ENCODE measurements around the gene APOBEC3A.
A peak's percentile ranks its signal among the peaks of the same experiment; 100 is the strongest.
"Not testable (repeated sequence)": the region's sequence is repeated elsewhere in the genome, so short reads cannot be mapped to it uniquely, and the experiment has no call there.

The APOBEC3A gene

DNA sequence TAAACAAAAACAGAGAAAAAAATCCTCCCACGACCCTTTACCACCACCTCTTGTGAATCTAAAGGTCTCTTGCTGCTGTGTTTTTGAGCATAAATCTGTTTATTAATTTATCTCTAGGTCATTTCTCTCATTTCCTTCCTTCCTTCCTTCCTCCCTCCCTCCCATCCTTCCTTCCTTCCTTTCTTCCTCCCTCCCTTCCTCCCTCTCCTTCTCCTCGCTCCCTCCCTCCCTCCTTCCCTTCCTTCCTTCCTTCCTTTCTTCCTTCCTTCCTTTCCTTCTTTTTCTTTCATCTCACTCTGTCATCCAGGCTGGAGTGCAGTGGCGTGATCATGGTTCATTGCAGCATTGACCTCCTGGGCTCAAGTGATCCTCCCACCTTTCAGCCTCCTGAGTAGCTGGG lies 13.5 kb upstream of the APOBEC3A start:
- DNase-seq = no peak

DNA sequence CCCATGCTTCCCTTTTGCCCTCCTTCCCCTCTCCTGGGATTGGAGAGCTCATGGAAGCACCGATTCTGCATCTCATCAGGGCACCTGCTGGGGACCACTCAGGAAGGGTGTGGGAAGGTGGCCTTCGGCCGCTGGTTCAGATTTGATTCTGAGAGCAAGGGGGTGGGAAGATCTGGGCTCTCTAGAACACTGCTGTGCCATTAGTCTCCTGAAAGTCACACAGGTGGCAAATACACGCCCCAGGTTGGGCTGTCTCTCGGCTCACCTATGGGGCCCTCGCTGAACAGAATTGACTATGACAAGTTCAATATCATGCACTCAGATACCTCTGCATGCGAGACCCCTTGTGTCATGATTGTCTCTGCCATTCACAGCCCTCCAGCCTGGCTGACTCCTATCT lies 12.8 kb upstream of the APOBEC3A start:
- DNase-seq = no peak

DNA sequence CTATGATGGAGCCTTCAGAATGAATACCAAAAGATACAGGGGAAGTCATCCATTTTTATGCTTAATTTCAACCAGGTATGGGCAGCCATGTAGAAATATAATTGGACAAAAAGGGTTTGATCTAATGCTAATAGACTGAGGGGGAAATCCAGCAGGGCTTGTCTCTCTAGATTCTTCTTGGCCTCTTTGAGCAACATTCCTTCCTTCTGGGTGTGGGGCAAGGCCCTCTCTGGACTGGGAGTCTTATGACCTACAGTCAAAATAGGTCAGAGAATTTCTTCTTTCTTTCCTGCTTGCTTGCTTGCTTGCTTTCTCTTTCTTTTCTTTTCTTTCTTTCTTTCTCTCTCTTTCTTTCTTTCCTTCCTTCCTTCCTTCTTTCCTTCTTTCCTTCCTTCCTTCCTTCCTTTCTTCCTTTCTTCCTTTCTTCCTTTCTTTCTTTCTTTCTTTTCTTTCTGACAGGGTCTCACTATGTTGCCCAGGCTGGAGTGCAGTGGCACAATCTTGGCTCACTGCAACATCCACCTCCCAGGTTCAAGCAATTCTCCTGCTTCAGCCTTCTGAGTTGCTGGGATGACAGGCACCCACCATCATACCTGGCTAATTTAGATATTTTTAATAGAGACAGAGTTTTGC lies 11.6 kb upstream of the APOBEC3A start:
- DNase-seq = not testable (repeated sequence)

DNA sequence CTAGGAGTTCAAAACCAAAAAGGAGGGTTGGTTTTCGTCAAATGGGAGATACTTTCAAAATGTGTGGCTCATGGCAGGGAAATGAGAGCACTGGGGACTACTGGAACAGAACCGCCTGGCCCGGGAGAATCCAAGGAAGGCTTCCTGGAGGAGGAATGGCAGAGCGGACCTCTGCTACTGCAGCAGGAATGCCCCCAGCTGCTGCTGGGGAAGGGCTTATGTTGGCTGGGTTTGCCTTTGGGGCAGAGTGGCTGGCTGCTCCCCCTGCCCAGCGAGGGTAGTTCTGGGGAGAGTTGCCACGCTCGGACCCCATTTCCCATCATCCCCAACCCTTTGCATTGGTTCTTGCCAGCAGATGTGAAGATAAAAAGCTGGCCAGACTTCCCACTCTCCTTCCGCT lies 10.6 kb upstream of the APOBEC3A start:
- DNase-seq = peak; percentile 49

DNA sequence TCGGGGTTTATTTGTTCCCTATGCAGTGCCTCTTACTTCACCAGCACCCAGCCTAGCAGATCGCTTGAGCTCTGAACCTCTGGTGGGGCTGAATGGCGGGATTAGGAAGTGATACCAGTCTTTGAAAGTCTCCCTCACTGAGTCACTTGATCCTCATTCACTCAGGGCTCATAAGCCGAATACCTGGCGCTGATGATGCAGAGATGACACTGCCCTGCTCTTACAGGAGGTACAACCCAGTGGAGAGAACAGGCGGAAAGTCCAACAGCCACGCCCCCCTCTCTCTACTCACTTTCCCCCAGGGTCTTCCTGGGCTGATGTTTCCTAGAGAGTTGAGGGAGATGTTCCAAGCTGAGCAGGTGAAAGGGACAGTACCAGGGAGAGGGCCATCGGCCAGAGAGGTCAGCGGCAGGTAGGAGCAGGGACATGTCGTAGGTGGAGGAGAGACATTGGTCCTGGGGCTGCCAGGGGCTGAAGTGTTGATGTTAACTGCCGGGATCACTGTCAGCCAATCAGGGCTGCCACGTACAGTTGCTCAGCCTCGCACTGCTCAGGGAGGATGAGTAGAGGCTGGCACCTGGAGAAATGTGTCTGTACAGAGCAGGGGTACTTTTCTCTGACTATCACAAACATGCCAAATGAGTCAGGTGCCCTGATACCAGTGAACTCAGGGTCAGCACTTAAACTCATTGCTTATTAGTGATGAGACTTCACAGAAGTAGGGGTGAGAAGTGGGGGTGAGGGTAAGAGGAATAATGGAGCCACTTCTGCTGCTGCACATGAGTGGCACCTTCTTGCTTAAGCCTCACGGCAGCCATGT lies 9.9 kb upstream of the APOBEC3A start:
- peak; percentile 54 for DNase-seq

DNA sequence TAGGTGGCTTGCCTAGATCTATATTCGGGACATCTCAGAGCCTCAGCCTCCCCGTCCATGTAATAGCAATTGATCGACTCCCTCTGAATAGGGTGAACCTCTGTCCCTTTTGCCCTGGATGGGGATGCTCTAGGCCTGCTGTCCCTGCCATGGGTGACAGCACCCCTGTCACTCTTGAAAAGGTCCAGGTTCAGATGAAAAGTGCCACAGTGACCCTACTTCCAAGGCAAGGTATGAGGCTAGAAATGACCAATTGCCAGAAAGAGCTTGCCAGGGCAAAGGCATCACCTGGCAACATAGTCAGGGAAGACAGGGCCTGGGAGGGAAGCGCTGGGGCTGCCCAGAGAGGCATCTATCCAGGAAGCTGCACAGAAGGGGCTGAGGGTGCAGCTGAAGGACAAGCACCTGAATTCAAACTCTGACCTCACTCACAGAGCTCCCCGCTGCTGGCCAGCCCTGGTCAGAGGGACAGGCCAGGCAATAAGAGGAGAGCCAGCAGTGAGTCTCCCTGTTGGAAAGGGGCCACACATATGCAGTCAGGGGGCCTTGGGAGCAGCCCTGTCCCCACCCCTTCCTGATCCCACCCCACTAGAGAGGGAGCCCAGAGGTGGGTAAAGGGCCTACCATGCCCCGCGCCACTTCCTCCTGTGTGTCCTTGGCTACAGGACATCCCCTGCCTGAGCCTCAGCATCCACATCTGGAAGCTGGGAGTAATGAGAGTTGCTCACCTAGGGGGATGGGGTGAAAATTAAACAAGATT lies 9.0 kb upstream of the APOBEC3A start:
- DNase-seq = peak; percentile 52

DNA sequence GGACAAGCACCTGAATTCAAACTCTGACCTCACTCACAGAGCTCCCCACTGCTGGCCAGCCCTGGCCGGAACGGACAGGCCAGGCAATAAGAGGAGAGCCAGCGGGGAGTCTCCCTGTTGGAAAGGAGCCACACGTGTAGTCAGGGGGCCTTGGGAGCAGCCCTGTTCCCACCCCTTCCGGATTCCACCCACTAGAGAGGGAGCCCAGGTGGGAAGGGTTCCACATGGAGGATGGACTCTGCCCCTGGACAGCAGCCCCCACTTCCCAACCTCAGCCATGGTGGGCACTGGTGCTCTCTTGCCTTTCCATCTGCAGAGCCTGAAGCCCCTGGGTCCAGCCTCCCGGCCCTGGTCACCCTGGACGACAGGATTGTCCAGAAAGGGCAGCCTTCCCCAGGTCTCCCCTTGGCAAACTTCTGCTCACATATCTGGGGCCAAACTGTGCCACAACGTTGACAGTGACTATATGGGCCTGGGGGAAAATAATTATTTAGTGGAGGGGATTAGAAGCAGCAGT lies 7.5 kb upstream of the APOBEC3A start:
- DNase-seq = peak; percentile 47

DNA sequence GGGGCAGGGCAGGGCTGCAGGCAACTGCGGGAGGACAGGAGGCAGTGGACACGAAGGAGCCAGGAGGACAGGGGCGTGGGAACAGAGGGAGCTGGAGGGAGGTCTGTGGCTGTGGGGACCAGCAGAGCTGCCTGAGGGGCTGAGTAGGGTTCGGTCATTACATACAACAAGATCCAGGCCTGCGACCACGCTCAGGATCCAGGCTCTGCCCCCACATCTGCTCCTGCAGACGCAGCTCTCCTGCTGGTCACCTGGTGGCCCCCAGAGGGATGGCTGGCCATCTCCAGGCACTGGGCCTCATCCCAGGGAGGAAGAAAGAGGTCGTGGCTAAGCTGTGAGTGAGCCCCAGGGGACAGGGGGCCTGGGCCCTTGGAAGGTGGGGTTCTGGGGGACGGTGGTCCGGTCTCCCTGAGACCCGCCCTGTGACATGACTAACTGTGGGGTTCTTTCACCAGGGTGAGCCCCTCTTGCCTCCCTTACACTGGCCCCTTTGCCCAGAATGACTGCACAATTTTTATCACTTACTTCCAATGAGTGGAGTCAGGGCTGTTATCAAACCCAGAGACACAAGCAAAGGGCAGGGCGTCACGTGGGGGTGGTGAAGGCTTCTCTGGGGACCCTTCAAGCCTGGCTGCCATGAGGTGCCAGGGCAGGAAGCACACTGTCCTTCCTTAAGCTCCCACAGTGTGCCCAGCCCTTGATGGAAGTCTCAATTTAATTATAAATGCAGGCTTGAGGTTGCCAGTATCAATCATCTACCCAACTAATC lies 6.7 kb upstream of the APOBEC3A start:
- DNase-seq = no peak

DNA sequence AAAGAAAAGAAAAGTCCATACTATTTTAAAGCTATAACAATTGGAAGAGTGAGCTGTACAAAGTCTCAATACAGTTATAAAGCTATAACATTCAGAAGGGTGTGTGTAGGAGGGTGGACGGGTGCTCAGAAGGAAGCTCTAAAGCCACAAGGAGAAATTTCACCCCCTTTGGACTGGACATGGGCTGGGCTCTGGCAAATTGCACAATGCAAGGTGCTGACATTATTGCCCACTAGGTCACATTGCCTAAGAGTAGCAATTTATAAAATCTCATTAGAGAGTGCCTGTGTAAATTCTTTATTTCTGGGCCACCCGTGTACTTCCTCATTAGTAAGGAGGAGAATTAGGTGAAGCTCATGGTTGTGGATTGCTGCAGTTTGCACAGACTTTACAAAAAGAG lies 5.7 kb upstream of the APOBEC3A start:
- no peak for DNase-seq

DNA sequence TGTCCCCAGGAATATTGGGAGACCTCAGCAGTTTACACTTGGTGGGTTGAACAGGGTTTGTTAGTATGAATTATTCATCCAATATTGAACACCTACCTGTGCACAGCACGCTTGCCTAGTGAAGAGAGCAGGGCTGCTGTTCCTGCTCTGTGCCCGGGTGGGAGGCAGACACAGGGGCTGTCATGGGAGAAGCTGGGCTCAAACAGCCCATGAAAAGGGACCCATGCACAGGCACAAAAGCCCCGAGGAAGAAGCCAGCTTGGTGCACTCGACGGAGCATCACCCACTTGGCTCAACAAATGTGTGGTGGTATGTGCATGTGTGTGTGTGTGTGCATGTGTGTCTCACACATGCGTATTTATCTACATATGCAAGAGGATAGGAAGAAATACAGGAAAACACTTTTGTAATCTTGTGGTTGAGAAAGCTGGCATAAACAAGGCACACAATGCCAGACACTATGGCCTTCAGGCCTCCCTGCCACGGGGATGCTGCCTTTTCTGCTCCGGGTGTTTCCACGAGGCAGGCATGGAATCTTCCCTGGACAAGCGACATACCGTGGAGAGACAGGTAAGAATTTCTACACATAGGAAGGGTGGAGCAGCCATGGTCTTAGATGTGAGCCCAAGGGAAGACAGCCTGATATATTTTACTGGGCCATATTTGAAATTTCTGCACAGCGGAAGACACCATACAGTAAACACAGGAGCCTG lies 5.0 kb upstream of the APOBEC3A start:
- no peak for DNase-seq

DNA sequence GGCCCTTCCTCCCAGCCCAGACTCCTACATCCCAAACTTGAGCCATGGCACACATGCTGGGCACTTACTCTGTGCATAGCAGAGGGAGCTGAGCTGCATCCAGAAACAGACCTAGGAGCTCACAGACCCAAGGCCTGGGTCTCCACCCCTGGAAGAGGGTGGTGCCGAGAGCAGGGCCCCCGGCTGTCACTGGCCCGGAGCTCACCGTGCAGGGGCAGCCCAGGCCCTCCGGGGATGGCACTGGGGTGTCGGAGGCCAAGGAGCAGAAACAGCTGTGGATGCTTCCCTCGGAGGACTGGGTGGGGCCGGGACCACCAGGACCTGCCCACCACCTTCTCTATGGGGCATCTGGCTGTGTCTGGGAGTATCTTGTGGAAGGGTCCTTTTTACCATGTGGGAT lies 4.3 kb upstream of the APOBEC3A start:
- no peak for DNase-seq

DNA sequence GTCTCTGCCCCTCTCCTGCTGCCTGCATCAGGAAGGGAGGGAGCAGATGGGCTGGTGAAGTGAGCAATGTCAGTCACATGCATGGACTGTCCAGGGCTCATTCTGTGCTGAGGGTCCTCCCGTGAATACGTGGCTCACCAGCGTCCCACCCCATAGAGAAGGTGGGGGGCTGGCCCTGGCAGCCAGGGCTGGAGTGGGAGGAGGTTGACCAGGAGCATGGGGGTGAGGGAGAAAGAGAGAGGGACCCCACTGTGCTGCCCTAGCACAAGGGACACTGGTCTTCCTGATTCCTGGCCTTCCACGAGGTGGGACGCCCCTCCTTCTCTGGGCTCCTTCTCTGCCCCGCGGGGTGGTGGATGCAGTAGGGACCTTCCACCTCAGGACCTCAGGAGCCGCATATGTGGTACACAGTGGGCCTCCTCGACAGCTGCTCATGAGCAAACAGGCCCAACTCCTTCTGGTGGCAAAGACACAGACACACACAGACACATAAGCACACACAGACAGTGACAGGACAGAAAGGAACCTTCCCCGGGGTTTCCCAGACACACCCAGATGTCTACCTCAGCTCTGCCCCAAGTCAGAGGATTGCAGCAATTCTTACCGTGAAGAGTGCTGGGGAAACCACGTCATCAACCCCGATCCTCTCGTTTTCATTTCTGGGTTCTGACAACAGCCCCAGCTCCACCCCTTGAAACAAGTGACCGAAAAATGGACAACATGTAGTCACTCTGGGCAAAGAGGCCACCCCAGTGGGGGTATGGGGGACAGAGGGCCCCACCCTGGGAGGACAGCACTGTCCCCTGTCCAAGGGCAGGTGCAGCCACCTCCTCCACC lies 3.6 kb upstream of the APOBEC3A start:
- DNase-seq = peak; percentile 78

DNA sequence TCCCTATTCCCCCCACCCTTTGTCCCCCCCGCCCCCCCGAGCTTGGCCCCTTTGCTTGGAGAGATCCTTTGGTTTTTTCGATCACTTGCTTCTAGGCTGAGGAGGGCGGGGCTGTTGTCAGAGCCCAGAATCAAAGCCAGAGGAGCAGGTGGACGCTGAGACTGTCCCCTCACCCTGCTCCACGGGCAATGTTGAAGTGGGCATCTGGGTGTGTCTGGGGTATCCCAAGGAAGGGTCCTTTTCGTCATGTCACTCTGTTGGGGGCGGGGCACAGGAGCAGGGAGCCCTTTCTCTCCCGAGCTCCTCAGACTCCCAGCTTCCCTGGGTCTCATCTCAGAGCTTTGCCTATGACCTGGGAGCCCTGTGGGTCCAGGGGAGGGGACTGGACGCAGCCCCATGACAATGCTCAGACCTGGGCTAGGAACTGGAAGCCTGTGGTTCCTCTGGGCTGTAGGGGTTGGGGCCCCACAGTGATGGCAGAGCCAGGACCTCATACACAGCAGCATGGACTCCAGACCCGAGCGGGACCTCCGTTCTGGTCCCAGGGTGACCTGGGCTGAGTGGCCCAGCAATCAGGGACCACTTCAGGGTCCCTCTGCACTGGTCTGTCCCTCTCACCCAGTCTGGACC lies 2.9 kb upstream of the APOBEC3A start:
- no peak for DNase-seq

DNA sequence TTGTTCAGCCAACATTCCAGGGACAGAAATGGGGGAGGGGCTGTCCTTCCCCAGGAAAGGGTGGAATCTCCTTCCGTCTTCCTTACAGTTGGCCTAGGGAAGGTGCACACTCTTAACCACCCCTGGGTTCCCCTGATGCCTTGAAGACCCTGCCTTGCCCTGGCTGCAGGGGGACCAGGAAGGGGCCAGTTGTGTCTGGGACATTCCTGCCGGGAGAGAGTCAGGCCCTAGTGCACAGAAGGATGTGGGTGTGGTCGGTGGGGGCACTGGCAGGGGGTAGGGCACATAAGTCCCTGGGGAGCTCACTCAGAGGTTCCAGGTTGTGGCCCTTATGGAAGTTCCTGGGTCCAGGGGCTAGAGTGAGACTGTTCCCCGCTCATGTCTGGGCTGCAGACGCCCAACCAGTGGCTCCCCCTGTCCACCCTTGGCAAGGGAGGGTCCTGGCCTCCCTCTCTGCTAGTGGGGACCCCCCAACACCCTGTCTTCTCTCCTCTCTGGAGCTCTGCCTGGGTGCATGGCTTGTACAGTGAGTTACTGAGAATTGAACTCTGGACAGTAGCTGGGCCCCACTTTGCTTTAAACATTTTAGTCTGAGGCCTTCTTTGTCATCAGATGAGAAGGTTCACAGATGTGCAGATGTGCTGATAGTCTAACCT lies 2.0 kb upstream of the APOBEC3A start:
- DNase-seq = no peak

DNA sequence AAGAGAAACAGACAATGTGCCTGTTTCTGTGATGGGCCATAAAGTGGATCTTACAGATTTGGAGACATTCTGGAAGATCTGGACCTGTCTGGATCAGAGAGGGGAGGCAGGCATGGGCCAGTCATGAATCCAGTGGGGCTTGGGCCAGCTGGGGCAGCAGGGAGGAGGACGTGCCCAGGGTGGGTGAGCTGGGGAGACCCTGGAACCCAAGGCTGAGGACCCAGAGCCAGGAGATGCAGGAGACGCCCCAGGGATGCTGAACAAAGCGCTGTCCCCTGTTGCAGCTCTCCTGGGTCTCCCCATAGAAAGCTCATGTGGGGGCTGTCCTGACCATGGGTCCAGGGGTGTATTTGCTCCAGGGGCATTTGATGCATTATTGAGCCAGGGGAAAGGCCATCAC lies 1.5 kb upstream of the APOBEC3A start:
- no peak for DNase-seq

DNA sequence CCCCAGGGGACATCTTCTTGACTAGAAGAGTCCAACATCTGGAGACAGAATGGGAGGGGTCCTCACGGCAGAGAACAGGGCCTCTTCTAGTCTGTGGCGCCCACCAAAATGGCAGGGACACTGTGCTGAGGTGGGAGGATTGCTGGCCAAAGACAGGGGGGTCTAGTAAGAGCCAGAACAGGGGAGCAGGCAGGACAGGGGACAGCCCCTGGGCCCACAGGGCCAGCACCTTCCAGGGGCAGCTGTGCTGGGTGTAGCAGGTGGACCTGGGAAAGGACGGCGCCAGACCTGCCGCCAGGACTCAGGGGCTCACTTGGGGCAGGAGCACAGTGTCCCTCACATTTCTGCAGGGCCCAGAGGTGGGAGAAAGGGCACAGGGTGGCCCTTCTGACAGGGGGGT lies 858 bp upstream of the APOBEC3A start:
- no peak for DNase-seq

DNA sequence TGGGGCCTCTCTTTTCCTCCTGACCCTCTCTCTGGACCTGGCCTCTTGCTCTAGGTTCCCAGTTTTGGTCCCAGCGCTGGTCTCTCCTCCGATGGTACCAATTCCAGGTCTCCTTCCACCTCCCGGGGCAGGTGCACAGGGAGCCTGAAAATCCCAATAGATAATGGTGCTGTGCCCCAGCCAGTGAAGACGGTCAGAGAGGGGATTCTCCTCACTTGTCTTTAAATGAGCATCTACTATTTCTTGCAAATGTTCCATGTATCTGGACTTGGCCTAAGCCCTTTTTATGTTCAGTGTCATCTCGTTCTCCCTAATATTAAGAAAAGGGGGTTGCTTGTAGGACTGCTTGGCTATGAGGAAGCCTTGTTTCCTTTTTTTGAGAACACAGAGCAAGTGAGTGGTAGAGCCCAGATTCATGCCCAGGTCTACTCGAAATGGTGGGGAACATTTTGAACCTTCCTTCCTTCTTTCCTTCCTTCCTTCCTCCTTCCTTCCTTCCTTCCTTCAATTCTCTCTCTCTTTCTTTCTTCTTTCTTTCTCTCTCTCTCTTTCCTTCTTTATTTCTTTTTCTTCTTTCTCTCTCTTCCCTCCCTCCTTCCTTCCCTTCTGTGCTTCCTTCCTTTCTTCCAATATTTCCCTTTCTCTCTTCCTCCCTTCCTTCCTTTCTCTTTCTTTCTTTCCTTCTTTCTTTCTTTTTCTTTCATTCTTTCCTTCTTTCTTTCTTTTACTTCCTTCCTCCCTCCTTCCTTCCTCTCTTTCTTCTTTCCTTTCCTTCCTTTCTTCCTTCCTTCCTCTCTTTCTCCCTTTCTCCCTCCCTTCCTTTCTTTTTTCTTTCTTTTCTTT lies 620 bp downstream of the APOBEC3A start:
- no peak for DNase-seq

DNA sequence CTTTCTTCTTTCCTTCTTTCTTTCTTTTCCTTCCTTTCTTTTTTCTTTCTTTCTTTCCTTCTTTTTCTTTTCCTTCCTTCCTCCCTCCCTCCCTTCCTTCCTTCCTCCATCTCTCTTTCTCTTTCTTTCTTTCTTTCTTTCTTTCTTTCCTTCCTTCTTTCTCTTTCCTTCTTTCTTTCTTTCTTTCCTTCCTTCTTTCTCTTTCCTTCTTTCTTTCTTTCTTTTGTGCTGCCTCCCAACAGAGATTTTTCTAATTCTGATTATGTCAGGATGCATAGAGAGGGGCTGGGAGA lies 1.2 kb downstream of the APOBEC3A start:
- not testable (repeated sequence) for DNase-seq

DNA sequence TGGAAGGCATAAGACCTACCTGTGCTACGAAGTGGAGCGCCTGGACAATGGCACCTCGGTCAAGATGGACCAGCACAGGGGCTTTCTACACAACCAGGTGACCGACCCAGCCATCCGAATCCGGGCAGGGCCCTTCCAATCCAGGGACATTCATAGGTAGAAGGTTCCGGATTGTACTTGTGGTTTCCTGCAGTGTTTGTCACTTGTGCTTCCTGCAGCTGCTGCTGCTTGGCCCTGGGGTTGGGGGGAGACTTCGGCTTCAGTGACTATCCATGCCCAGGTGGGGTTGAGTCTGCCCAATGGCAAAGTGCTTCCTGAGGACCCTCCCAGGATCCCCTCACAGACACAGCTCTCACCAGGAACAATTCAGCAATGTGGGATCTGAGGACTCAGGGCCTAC lies 2.2 kb downstream of the APOBEC3A start:
- no peak for DNase-seq
